ENCODE data around the gene TTLL9.
"Not testable (repeated sequence)": the region's sequence is repeated elsewhere in the genome, so short reads cannot be mapped to it uniquely, and the experiment has no call there.

Gene TTLL9, protein sequence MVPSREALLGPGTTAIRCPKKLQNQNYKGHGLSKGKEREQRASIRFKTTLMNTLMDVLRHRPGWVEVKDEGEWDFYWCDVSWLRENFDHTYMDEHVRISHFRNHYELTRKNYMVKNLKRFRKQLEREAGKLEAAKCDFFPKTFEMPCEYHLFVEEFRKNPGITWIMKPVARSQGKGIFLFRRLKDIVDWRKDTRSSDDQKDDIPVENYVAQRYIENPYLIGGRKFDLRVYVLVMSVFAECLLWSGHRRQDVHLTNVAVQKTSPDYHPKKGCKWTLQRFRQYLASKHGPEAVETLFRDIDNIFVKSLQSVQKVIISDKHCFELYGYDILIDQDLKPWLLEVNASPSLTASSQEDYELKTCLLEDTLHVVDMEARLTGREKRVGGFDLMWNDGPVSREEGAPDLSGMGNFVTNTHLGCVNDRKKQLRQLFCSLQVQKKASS

GRCh38 chr20:31869942-31870725 lies at the start of gene TTLL9, which contains the start of gene DUSP15:
Gene TTLL9 (plus strand): TSS chr20:31870634. CDS start chr20:31871127, 493 bp downstream.
Gene DUSP15 (minus strand): TSS chr20:31870527. CDS start chr20:31870337, 190 bp downstream.
- DNase-seq (ENCODE audit: low read depth, low spot score): peak; percentile 40

DNA sequence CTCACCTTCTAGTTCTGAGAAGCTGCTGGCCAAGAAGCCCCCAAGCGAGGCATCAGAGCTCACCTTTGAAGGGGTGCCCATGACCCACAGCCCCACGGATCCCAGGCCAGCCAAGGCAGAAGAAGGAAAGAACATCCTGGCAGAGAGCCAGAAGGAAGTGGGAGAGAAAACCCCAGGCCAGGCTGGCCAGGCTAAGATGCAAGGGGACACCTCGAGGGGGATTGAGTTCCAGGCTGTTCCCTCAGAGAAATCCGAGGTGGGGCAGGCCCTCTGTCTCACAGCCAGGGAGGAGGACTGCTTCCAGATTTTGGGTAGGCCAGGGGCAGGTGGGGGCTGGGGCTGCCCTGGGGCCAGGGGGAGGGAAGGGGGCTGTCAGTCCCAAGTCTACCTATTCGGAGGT lies 49.0 kb upstream of the TTLL9 start:
- DNase-seq (ENCODE audit: low read depth, low spot score): no peak

- DNase-seq (ENCODE audit: low read depth, low spot score): peak; percentile 96
Measured at GRCh38 chr20:31822421-31823330, 47.8 kb upstream of the TTLL9 start.

DNA sequence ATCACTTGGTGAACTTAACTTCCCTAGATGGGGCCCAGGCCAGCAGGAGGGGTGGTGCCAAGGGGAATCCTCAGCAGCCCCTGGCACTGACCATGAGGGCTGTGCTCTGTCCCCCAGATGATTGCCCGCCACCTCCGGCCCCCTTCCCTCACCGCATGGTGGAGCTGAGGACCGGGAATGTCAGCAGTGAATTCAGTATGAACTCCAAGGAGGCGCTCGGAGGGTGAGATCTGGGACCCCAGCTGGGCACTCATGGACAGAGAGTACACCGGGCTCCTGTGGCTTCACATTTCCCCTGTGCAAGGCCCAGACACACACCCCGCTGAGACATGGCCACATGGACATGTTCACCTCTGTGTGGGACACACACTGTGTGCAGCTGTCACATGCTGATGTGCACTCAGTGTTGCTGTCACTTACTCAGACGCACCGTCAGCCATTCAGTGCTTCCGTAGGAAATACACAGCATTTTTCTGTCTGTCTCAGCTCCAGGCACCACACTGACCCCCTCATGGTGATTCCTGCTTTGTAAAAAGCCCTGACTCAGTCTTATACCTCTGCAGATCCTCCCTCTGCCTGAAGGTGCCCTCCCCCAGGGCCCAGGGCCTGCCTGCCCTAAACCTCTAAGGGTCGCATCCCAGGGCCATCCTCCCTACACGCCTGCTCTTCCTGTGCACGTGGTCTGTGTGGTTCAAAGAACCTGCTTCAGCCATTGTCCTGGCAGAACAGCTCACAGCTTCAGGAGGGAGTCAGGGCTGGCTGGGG lies 46.9 kb upstream of the TTLL9 start:
- DNase-seq (ENCODE audit: low read depth, low spot score): no peak

- DNase-seq (ENCODE audit: low read depth, low spot score): no peak
Measured at GRCh38 chr20:31824125-31824485, 46.3 kb upstream of the TTLL9 start.

- no peak for DNase-seq (ENCODE audit: low read depth, low spot score)
Measured at GRCh38 chr20:31824554-31825313, 45.7 kb upstream of the TTLL9 start.

DNA sequence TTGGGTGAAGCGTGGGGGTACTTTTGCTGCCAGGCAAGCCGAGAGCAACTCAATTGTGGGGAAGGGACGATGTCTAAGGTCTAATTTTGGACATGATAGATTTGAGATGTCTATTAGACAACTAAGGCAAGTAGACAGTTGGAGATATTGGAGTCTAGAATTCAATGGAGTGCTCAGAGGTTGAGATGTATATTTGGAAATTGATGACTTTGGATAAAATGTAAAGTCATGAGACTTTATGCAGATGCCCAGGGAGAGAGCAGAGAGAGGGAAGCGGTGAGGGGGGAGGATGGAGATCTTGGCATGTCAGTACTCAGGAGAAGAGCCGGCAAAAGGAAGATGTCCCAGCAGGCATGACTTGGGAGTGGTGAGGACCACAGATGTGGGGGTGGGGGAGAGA lies 44.4 kb upstream of the TTLL9 start:
- no peak for DNase-seq (ENCODE audit: low read depth, low spot score)

- DNase-seq (ENCODE audit: low read depth, low spot score): no peak
Measured at GRCh38 chr20:31827059-31827458, 43.4 kb upstream of the TTLL9 start.

DNA sequence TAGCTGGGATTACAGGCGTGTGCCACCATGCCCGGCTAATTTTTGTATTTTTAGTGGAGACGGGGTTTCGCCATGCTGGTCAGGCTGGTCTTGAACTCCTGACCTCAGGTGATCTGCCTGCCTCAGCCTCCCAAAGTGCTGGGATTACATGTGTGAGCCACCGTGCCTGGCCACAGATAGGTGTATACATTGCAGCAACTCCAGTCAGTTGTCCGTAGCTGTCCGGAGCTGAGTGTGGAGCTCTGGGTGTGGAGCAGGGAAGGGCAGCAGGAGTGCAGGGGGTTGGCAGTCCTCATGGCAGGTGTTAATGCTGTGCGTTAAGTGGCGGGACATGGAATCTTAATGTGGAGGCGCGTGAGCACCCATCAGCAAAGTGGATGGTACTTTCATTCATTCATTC lies 42.4 kb upstream of the TTLL9 start:
- DNase-seq (ENCODE audit: low read depth, low spot score): not testable (repeated sequence)

DNA sequence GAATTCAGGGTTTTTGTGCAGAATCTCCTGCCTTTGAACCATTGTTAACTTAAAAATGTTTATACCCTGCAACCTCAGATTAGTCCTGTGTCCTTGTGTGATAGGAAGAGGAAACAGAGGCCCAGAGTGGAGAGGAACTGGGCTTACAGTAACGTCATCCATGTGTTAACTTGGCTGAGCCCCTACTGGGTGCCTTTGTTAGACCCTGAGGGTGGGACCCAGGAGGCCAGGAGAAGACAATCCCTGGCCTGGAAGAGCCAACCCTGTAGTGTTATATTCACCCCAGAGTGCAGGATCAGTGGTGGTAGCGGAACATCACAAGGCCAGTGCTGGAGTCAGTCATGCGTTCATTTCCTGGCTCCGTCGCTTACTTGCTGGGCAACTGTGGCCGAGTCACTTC lies 40.7 kb upstream of the TTLL9 start:
- no peak for DNase-seq (ENCODE audit: low read depth, low spot score)

DNA sequence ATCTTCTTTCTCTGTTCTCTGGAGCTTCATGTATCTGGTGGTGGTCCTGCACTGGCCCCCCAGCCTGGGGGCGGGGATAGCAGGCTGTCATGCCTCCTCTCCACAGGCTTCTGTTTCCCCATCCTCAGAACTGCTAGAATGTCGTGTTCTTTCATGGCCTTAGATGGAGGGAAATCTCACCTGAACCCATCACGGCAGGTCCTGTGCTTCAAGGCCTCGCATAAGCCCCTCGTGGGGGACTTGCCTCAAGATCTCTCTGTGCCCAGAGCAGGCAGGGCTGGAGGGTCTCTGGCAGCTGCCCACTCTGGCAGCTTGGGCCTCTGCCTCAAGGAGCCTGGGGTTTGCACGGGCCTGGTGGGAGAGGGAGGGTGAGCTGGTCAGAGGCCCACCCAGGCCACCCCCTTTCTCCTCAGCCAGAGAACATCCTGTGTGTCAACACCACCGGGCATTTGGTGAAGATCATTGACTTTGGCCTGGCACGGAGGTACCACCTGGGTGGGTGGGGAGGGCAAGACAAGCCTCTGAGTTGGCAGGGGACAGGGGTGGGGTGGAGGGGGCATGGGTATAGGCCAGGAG lies 39.9 kb upstream of the TTLL9 start:
- DNase-seq (ENCODE audit: low read depth, low spot score): no peak

DNA sequence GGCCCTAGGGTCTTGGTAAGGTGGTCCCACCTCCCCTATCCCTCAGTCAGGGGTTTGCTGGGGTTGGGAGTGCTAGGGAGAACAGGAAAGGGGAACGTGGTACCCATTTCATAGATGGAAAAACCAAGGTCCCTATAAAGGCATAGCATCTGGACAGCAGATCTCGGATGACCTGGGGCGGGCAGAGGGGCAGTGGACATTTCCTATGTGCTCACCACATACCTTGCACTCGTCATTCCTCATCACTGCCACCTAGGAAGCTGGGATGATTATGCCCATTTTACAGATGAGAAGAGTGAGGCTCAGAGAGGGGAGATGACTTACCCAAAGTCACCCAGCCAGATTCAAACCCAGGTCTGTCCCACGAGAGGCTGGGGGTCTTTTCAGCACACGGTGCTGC lies 39.2 kb upstream of the TTLL9 start:
- DNase-seq (ENCODE audit: low read depth, low spot score): no peak

GRCh38 chr20:31831771-31832306 lies 38.6 kb upstream of the TTLL9 start:
- DNase-seq (ENCODE audit: low read depth, low spot score): no peak

DNA sequence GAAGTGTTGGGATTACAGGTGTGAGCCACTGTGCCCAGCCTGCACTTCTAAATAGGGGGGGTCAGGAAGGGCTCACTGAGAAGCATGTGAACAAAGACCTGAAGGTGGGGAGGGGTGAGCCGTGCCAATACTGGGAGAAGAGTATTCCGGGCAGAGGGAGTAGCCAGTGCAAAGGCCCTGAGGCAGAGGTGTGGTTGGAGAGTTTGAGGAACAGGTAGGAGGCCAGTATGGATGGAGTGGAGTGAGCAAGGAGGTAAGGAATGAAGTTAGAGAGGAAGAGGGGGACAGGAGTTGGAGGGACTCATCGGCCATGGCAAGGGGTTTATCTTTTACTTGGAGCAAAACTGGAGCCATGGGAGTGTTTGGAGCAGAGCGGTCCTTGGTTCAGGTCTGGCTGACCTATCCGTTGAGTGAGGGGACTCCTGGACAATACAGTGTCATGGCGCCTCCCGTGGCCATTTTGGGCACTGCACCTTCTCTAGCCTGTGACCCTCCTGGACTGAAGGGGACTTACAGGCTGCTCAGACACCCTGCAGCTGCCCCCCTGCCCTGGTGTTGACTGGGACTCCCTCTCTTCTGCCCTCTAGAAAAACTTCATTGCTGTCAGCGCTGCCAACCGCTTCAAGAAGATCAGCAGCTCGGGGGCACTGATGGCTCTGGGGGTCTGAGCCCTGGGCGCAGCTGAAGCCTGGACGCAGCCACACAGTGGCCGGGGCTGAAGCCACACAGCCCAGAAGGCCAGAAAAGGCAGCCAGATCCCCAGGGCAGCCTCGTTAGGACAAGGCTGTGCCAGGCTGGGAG lies 37.1 kb upstream of the TTLL9 start:
- DNase-seq (ENCODE audit: low read depth, low spot score): peak; percentile 94

DNA sequence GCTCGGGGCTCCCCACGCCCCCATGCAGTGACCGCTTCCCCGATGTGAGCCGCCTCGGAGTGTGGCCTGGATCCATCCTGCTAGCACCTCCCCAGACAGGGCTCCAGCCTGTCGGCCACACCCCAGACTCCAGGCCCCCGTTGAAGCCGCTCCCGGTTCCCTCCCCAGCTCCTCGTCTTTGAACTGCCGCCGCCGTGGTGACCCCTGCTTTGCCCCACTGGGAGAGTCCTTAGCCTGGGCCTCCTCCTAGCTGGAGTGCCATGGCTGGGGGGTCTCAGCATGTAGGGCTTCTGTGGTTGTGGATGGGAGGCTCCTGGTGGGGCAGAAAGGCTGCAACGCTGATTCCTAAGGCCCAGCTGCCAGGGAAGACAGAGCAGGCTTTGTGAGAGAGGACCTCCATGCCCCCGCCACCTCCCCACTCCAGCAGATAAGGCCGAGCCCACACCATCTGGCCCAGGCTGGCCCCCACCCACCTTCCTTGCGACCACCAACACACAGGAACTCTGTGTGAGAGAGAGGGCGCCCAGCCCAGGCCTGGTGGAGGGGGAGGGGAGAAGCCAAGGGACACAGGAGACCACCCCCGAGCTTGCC lies 36.4 kb upstream of the TTLL9 start:
- no peak for DNase-seq (ENCODE audit: low read depth, low spot score)

DNA sequence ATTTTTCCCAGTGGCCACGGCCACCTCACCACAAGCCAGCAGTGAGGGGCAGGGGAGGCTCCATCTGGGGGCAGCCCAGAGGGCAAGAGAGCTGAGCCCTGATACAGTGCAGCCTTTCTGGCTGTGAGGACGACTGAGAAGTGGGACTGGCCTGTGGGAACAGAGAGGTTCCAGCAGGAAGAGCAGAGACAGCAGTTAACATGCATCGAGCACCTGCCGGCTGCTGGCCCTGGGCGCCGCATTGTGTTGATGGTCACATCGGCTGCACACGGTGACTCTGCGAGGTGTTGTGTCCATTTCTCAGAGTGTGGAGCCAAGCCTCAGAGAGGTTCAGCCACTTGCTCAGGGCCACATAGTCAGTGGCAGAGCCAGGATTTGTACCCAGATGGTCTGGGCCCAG lies 34.9 kb upstream of the TTLL9 start:
- DNase-seq (ENCODE audit: low read depth, low spot score): no peak

- DNase-seq (ENCODE audit: low read depth, low spot score): peak; percentile 52
Measured at GRCh38 chr20:31835977-31836852, 34.2 kb upstream of the TTLL9 start.
